OCI-LY3 (cell line): ENCODE measurements around the gene UNC50.

Source experiments
- H2AFZ ChIP-seq: fragments of 200-600, 300-600 bp; shearing (Covaris generic); 2 replicates; pipeline ENCODE4 v1.6.0; 2014; ENCODE audit warnings: antibody characterized with exemption, low read depth, low read length
- H3K27ac ChIP-seq: fragments of 200-600, 300-600 bp; sonication (generic); 2 replicates; pipeline ENCODE4 v1.5.1; 2014; ENCODE audit warnings: mild to moderate bottlenecking, low read length, moderate library complexity, mixed read lengths
- H3K27me3 ChIP-seq: fragments of 200-600, 300-600 bp; sonication (generic); 2 replicates; pipeline ENCODE4 v1.6.1; 2014; ENCODE audit warnings: low read depth, low read length, mixed read lengths
- H3K36me3 ChIP-seq: fragments of 200-600, 300-600 bp; sonication (generic); replicated peaks from 2 replicates; pipeline ENCODE3; 2014; ENCODE audit warnings: low read depth, low read length, mixed read lengths
- H3K4me1 ChIP-seq: fragments of 300-600, 200-600 bp; sonication (generic); 2 replicates; pipeline ENCODE4 v1.6.1; 2014; ENCODE audit warnings: low read length, mixed read lengths
- H3K4me2 ChIP-seq: fragments of 200-600, 300-600 bp; sonication (generic); 2 replicates; pipeline ENCODE4 v1.6.1; 2014; ENCODE audit warnings: low read length, mixed read lengths
- H3K4me3 ChIP-seq: fragments of 300-600, 200-600 bp; sonication (generic); 2 replicates; pipeline ENCODE4 v1.5.1; 2014; ENCODE audit warnings: antibody characterized with exemption, mild to moderate bottlenecking, low read length, moderate library complexity
- H3K79me2 ChIP-seq: fragments of 300-600, 200-600 bp; shearing (Covaris generic); 2 replicates; pipeline ENCODE4 v1.6.1; 2014; ENCODE audit warnings: mild to moderate bottlenecking, low read length, mixed read lengths
- H3K9ac ChIP-seq: fragments of 300-600, 200-600 bp; shearing (Covaris generic); 2 replicates; pipeline ENCODE4 v1.6.0; 2014; ENCODE audit warnings: mild to moderate bottlenecking, low read length, moderate library complexity
- H3K9me3 ChIP-seq: fragments of 200-600, 300-600 bp; shearing (Covaris generic); 2 replicates; pipeline ENCODE4 v1.6.1; 2014; ENCODE audit warnings: low read length, mixed read lengths; ENCODE audit not compliant: insufficient read depth
- H4K20me1 ChIP-seq: fragments of 200-600, 300-600 bp; sonication (generic); 2 replicates; pipeline ENCODE4 v1.6.1; 2016; ENCODE audit warnings: low read length, mixed read lengths; ENCODE audit not compliant: insufficient read depth
- CTCF ChIP-seq: fragments of 200-600, 300-600 bp; sonication (generic); IDR thresholded peaks from 2 replicates; pipeline ENCODE4 v1.5.1; 2014; ENCODE audit warnings: antibody characterized with exemption, low read length, low read depth
- EZH2phosphoT487 ChIP-seq: fragments of 200-600 bp; shearing (Covaris generic); IDR thresholded peaks from 2 replicates; pipeline ENCODE4 v1.6.1; 2018; ENCODE audit warnings: antibody characterized with exemption, mixed run types, low read depth

Gene UNC50

GRCh38 chr2:98572211-98572610 is 36.2 kb upstream of the UNC50 start:
- H3K9me3 ChIP-seq: no peaks in the 10 kb centered on the region
- H3K27me3 ChIP-seq: no peaks in the 10 kb centered on the region
- no peaks in the 10 kb centered on the region for H3K79me2 ChIP-seq
- H3K9ac ChIP-seq: no peak overlapping the region
- H3K4me3 ChIP-seq: no peak overlapping the region
- H3K36me3 ChIP-seq: peaks cover 3% of the 10 kb centered on the region
- no peaks in the 10 kb centered on the region for H4K20me1 ChIP-seq
- TF ChIP-seq EZH2phosphoT487 (no peak), CTCF (no peak)
- no peak overlapping the region for H3K4me2 ChIP-seq
- H3K27ac ChIP-seq: no peak overlapping the region
- H2AFZ ChIP-seq: no peak overlapping the region
- H3K4me1 ChIP-seq: no peaks in the 10 kb centered on the region

- Histone ChIP-seq H3K36me3 (peaks cover 3% of the 10 kb centered on the region), H3K27ac (no peak overlapping the region), H3K4me1 (no peaks in the 10 kb centered on the region)
These were observed 35.7 kb upstream of the UNC50 start for GRCh38 chr2:98572676-98573075.

GRCh38 chr2:98573426-98573825 is 35.0 kb upstream of the UNC50 start:
- H3K9ac ChIP-seq: no peak overlapping the region
- no peak for TF ChIP-seq EZH2phosphoT487
- no peak for TF ChIP-seq CTCF
- no peak overlapping the region for H3K4me2 ChIP-seq
- no peak overlapping the region for H3K27ac ChIP-seq
- no peaks in the 10 kb centered on the region for H3K9me3 ChIP-seq
- no peaks in the 10 kb centered on the region for H3K79me2 ChIP-seq
- peaks cover 3% of the 10 kb centered on the region for H3K36me3 ChIP-seq
- H2AFZ ChIP-seq: no peak overlapping the region
- no peaks in the 10 kb centered on the region for H4K20me1 ChIP-seq
- no peaks in the 10 kb centered on the region for H3K27me3 ChIP-seq
- no peak overlapping the region for H3K4me3 ChIP-seq
- no peaks in the 10 kb centered on the region for H3K4me1 ChIP-seq

More at GRCh38 chr2:98572676-98573075, 35.7 kb upstream of the UNC50 start:
- Histone ChIP-seq H3K9ac (no peak overlapping the region), H3K79me2 (no peaks in the 10 kb centered on the region), H3K27me3 (no peaks in the 10 kb centered on the region), H4K20me1 (no peaks in the 10 kb centered on the region), H3K4me2 (no peak overlapping the region), H2AFZ (no peak overlapping the region), H3K4me3 (no peak overlapping the region), H3K9me3 (no peaks in the 10 kb centered on the region)
- TF ChIP-seq CTCF (no peak), EZH2phosphoT487 (no peak)

GRCh38 chr2:98576666-98577312 is 31.6 kb upstream of the UNC50 start:
- H3K79me2 ChIP-seq: no peaks in the 10 kb centered on the region
- H2AFZ ChIP-seq: no peak overlapping the region
- TF ChIP-seq CTCF (no peak), EZH2phosphoT487 (no peak)
- H3K4me1 ChIP-seq: peaks cover 5% of the 10 kb centered on the region; the same call in 1 of the 2 replicates
- no peak overlapping the region for H3K4me3 ChIP-seq
- H3K36me3 ChIP-seq: no peaks in the 10 kb centered on the region
- no peaks in the 10 kb centered on the region for H3K9me3 ChIP-seq
- H3K4me2 ChIP-seq: no peak overlapping the region
- no peak overlapping the region for H3K9ac ChIP-seq
- no peak overlapping the region for H3K27ac ChIP-seq
- no peaks in the 10 kb centered on the region for H4K20me1 ChIP-seq
- H3K27me3 ChIP-seq: no peaks in the 10 kb centered on the region
